Measurements from ENCODE around the gene EVI2B.
A peak's percentile ranks its signal among the peaks of the same experiment; 100 is the strongest.
"Not testable (repeated sequence)": the region's sequence is repeated elsewhere in the genome, so short reads cannot be mapped to it uniquely, and the experiment has no call there.

EVI2B gene, protein sequence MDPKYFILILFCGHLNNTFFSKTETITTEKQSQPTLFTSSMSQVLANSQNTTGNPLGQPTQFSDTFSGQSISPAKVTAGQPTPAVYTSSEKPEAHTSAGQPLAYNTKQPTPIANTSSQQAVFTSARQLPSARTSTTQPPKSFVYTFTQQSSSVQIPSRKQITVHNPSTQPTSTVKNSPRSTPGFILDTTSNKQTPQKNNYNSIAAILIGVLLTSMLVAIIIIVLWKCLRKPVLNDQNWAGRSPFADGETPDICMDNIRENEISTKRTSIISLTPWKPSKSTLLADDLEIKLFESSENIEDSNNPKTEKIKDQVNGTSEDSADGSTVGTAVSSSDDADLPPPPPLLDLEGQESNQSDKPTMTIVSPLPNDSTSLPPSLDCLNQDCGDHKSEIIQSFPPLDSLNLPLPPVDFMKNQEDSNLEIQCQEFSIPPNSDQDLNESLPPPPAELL

GRCh38 chr17:31313982-31314781 is at the start of gene EVI2B:
Gene EVI2B, minus strand, starts transcription at chr17:31314054. Its CDS starts 8,445 bp downstream, at chr17:31305609.
- DNase-seq: no peak

DNA sequence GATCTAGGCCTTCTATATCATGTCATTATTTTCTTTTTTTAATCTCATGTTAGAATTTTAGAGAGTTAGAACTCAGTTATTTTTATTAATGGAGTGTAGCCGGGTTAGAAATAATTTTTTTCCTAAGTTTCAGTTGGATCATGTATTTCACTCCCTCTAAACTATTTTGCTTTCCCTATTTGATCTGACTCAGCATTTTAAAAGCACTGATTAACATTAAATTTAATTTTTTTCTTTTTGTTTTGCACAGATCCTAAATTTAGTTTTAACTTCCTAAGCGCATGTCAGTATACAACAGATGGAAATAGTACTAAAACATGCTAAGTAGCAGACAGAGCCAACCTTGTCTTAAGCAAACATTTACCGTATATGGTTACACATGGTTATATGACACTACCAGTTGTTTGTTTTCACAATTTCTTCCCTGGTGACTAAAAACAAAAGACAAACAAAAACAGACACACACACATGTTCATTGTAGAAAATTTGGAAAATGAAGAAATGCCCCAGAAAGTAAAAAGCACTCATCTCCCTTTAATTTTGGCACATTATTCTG is 44.1 kb upstream of the EVI2B start:
- DNase-seq: no peak

DNA sequence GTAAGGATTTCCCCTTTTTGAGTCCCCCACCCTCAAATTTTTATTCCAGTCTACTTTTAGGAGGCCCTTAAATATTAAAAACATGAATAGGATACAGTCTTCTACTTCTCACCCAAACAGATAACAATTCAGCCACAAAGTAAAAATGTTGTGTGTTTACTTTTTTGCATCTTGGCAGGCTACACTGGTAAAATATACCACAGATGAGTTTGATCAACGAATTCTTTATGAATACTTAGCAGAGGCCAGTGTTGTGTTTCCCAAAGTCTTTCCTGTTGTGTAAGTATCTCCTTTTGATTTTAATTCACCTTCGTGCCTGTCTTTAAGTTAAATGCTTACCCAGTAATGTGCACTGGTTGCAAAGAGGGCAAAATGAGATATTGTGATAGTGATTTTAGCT is 43.2 kb upstream of the EVI2B start:
- DNase-seq: no peak

GRCh38 chr17:31355935-31356334 is 42.1 kb upstream of the EVI2B start:
- DNase-seq: no peak

DNA sequence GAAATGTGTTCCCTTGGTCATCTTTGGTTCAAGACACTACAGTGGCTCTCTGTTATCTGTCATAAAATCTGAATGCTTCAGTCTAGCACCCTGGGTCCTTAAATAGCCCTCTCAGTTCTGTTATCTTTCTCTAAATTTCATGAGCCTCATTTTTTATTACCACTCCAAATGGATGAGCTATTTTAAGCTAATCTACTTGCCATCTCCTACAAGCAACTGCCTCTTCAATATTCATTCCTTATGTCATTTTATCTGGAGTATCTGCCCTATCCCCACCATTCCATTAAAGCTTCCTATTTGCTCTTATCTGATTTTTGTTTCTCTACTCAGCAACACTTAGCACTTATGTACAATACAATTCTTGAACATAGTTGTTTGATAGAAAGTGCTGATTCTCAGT is 35.6 kb upstream of the EVI2B start:
- DNase-seq: no peak

DNA sequence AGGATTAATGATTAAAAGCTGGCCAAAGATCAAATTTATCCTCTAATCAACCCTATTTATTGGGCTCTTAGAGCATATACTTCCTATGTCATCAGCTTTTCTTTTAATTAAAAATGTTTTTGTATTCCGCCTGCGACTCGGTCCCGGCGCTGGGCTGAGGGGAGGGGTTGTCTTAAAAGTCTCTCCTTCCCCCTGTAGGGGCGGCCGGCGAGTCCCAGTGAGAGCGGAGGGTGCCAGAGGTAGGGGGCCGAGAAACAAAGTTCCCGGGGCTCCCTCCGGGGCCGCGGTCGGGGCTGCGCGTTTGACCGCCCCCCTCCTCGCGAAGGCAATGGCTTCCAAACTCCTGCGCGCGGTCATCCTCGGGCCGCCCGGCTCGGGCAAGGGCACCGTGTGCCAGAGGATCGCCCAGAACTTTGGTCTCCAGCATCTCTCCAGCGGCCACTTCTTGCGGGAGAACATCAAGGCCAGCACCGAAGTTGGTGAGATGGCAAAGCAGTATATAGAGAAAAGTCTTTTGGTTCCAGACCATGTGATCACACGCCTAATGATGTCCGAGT is 31.4 kb upstream of the EVI2B start:
- not testable (repeated sequence) for DNase-seq

DNA sequence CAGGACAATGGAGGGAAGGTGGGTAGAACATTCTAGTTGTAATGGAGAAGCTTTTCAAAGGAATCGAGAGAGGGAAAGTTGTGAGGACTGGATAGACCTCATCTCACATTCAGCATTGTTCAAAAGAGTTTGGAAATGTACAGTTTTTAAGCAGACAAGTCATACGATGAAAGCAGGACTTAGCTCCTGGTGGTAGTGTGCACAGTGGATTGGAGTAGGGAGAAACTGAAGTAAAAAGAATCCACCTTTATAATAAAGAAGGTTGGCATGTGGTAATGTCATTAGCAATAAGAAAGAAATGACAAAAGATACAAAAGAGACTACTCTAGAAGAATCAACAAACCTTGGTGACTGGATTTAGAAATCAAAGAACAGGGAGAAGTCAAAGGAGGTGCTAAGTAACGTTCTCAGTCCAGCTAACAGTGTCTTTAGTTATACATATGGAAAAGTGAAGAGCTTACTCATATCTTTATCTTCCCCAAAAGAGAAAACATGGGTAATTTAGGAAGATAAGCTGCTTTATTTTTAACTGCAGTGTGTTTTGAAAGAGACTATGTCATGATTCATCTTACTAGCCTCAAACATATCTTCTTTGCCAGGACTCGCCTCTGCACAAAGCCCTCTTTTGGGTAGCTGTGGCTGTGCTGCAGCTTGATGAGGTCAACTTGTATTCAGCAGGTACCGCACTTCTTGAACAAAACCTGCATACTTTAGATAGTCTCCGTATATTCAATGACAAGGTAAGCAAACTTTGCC is 26.2 kb upstream of the EVI2B start:
- no peak for DNase-seq

DNA sequence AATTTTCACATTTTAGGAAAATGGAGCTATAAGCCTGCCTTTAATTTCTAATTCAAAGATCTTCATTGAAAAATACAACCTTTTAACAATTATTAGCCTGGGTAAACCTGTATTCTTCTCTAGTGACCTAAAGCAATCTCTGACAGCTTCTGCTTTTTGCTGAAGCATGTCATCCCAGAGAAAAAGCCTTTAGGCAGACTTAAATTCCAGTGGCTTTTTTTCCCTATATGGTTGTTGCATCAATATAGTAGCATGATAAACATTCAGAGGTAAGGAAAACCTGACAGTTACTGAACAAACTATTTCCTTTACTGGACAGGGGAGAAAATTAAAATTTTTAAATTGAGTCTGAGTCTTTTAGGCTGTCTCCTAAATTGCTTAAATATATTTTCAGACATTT is 15.4 kb upstream of the EVI2B start:
- DNase-seq: no peak

GRCh38 chr17:31328160-31328535 is 14.3 kb upstream of the EVI2B start:
- DNase-seq: no peak

DNA sequence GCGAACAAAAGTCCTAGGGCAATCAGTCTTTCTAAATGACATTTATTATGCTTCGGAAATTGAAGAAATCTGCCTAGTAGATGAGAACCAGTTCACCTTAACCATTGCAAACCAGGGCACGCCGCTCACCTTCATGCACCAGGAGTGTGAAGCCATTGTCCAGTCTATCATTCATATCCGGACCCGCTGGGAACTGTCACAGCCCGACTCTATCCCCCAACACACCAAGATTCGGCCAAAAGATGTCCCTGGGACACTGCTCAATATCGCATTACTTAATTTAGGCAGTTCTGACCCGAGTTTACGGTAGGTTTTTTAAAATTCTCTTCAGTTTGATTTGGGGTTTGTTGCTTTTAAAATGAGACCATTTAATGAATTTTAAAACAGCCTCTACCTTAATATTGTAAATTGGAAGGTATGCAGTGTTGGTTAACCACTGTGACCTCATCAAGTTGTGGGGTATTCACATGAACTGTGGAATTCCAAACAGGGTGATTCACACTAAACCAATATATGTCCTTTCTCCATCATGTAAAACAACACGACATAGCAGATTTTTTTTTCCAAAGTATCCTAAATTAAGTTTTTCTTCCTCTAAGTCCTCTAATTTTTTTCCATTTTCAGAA is 13.8 kb upstream of the EVI2B start:
- no peak for DNase-seq

DNA sequence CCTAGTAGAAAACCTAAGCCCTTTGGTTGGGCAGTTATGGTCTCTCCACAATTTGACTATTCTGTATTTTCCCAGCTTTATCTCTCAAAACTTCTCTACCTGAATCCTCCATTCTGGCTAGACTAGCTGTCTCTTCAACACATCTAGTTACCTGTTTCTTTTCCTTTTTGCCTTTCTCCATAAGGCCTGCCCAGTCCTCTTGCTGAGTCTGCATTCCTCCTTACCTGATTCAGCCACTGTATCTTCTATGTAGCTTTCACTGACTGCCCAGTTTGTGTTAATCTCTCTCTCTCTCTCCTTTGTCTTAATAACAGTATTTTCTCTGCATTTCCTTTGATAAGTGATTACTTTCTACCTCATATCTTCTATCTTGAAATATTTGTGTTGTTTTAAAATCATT is 9.7 kb upstream of the EVI2B start:
- DNase-seq: no peak

DNA sequence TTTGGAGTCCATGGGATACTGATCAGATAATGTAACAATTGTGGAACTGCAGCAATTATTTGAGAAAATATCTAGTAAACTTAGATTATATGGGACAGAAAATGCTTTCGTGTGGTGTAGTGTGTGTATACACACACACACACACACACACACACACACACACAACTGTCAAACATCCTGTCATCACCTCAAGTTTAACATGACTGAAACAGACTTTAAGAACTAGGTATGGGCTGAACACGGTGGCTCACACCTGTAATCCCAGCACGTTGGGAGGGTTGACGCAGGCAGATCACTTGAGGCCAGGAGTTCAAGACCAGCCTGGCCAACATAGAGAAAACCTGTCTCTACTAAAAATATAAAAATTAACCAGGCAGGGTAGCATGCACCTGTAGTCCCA is 8.1 kb upstream of the EVI2B start:
- DNase-seq: peak in 1 of 2 donors; percentile 18

GRCh38 chr17:31321481-31321880 is 7.6 kb upstream of the EVI2B start, which contains the start of gene EVI2A:
Gene EVI2A, minus strand, starts transcription at chr17:31321622. Its CDS starts 2,609 bp downstream, at chr17:31319013.
- peak; percentile 69 to 79 for DNase-seq

- DNase-seq: no peak
Measured at GRCh38 chr17:31320791-31321190, 6.9 kb upstream of the EVI2B start.

GRCh38 chr17:31320241-31320640 is 6.4 kb upstream of the EVI2B start:
- no peak for DNase-seq

- DNase-seq: no peak
Measured at GRCh38 chr17:31318851-31319661, 5.2 kb upstream of the EVI2B start.

GRCh38 chr17:31318298-31318801 is 4.5 kb upstream of the EVI2B start:
- DNase-seq: peak; percentile 49 to 60

- DNase-seq: no peak
Measured at GRCh38 chr17:31314782-31315100, 887 bp upstream of the EVI2B start.

DNA sequence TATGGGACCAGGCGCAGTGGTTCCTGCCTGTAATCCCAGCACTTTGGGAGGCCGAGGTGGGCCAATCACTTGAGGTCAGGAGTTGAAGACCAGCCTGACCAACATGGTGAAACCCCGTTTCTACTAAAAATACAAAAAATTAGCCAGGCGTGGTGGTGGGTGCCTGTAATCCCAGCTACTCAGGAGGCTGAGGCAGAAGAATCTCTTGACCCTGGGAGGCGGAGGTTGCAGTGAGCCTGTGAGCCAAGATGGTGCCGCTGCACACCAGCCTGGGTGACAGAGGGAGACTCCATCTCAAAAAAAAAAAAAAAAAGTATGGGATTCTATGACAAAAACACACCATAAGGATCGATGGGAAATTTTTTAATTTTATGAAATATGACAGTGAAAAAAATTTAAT is 1.6 kb downstream of the EVI2B start:
- peak in 1 of 2 donors; percentile 46 for DNase-seq

- DNase-seq: no peak
Measured at GRCh38 chr17:31311526-31311925, 2.3 kb downstream of the EVI2B start.

DNA sequence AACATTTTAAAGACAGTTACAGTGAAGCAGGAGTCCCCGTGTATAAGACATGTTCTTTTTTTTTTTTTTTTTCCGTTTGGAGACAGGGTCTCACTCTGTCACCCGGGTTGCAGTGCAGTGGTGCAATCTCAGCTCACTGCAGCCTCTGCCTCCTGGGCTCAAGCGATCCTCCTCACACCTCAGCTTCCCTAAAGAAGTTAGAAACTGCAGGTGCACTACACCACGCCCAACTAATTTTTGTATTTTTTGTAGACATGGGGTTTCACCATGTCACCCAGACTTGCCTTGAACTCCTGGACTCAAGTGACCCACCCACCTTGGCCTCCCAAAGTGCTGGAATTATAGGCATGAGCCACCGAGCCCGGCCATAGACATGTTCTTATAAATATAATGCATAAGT is 3.0 kb downstream of the EVI2B start:
- DNase-seq: no peak
